Heart left ventricle (tissue), 16 donors: ENCODE results near the gene KDM5B. TPM values are rescaled to one million over a fixed set of nuclear protein-coding genes. Genes with fewer than 3 reads are reported as not detected.

Experiments used
- ATAC-seq, 4 donors: fragments of 200-7000 bp; cut with Tn5 transposase; one replicate each; pipeline ENCODE4 v1.9.1; 2020 to 2022; ENCODE audit warnings: moderate library complexity in 4 of 4, mild to moderate bottlenecking in 3 of 4, moderate number of reproducible peaks in 1 of 4
- DNase-seq, 5 donors: peaks; one replicate each; pipeline ENCODE4 v3.0.0-alpha.2; 2020
- H3K27ac ChIP-seq, 12 donors: fragments of 200-600 bp; sonication (generic) in 4 of 12; one replicate each; pipeline versions ENCODE4 v1.5.0 to v1.8.0; 2016 to 2022; ENCODE audit warnings: mild to moderate bottlenecking in 2 of 12
- H3K27me3 ChIP-seq, 9 donors: fragments of 200-600 bp; sonication (generic) in 2 of 9; one replicate each; pipeline versions ENCODE4 v1.5.1 to v1.8.0; 2016 to 2022; ENCODE audit warnings: mild to moderate bottlenecking in 3 of 9
- H3K36me3 ChIP-seq, 9 donors: fragments of 200-600 bp; sonication (generic) in 2 of 9; one replicate each; pipeline versions ENCODE4 v1.5.0 to v1.8.0; 2018 to 2022; ENCODE audit warnings: mild to moderate bottlenecking in 2 of 9
- H3K4me1 ChIP-seq, 12 donors: fragments of 200-600 bp; sonication (generic) in 4 of 12; one replicate each; pipeline versions ENCODE4 v1.5.0 to v1.8.0; 2016 to 2022; ENCODE audit warnings: mild to moderate bottlenecking in 3 of 12
- H3K4me3 ChIP-seq, 12 donors: fragments of 200-600 bp; sonication (generic) in 4 of 12; one replicate each; pipeline versions ENCODE4 v1.5.0 to v1.8.0; 2017 to 2022; ENCODE audit warnings: mild to moderate bottlenecking in 9 of 12, moderate library complexity in 4 of 12
- H3K9me3 ChIP-seq, 12 donors: fragments of 200-600 bp; sonication (generic) in 4 of 12; one replicate each; pipeline versions ENCODE4 v1.5.0 to v1.8.0; 2016 to 2022; ENCODE audit warnings: mild to moderate bottlenecking in 1 of 12
- POLR2A ChIP-seq, 2 donors: fragments of 450-650 bp; IDR thresholded peaks; one replicate each; pipeline ENCODE4 v1.6.1; 2017; ENCODE audit warnings: antibody characterized with exemption in 2 of 2, mild to moderate bottlenecking in 2 of 2, moderate library complexity in 2 of 2
- WGBS, 4 donors: extraction: QIAGEN DNeasy Blood & Tissue Kit in 2 of 4; methylation state at CpG; one replicate each; pipeline versions ENCODE4 v1.1.5 to v1.1.7; 2013 to 2018; 5-methylcytosine and 5-hydroxymethylcytosine counted together
- intact Hi-C, 10 donors: fragments of 100-400 bp; cut with DNase I; formaldehyde crosslinking; loops; one replicate each; pipeline versions ENCODE4 v1.11.1 to v1.14.2; 2022
- polyA plus RNA-seq, 2 donors: library from polyadenylated mRNA; stranded (reverse); fragments of 200-250 nt; gene quantifications; one replicate each; pipeline ENCODE4 v1.2.3, GENCODE V29; 2013
- total RNA-seq, 9 donors: library from RNA; depleted of rRNA in 2 of 9; stranded (reverse); fragments of >200 nt in 2 of 9; fragmentation: NEBNext Ultra II Directional in 3 of 9; extraction: Animal tissue kit (Norgen Biotek cat#: 25700) in 3 of 9; gene quantifications; one replicate each; pipeline versions ENCODE4 v1.1.0 to v1.2.4, GENCODE V29; 2016 to 2023
- TF ChIP-seq, protein P1 (sequence below), 12 donors: fragments of 200-600 bp; sonication (generic) in 4 of 12; IDR thresholded peaks; one replicate each; pipeline versions ENCODE4 v1.5.0 to v1.8.0; 2018 to 2022; ENCODE audit warnings: antibody characterized with exemption in 12 of 12, mild to moderate bottlenecking in 5 of 12
- donor health status: ischemic (EF 13 %, LVEDD 7.1; RV severe dilation, severe dysfunction).
- donor health status: healthy with polysubstance abuse.
- donor health status: DM: no; HTN: yes; CAD: no.
- donor health status: DM: no; HTN: no; CAD: no.
- donor health status: ischemic (EF 25% LVEDD 6.9; RV normal size, moderate dysfunction).
- donor health status: ischemic (EF 25% LVEDD 5.7; RV mildly dilated, moderate dysfunction).
- donor health status: healthy.
- donor health status: DM: yes; HTN: yes; CAD: no.
- donor health status: ischemic (EF 35%, LVEDD 5.7; RV mildly dilated, moderate dysfunction).
- donor health status: nonischemic (EF 11% LVEDD 7.7; RV severe dilation, severe dysfunction).
- donor health status: DM: yes; HTN: yes; CAD: no.
- donor health status: PGD.
- donor health status: ischemic (EF 29% LVEDD 5.4; RV normal size, mild dysfunction).
- donor health status: nonischemic (EF 23%, LVEDD 6.1; RV moderate dilation, normal function).

Gene KDM5B
- total and polyA plus RNA-seq, 11 donors: 5.2 to 22.9 (median 14.1) TPM

DNA sequence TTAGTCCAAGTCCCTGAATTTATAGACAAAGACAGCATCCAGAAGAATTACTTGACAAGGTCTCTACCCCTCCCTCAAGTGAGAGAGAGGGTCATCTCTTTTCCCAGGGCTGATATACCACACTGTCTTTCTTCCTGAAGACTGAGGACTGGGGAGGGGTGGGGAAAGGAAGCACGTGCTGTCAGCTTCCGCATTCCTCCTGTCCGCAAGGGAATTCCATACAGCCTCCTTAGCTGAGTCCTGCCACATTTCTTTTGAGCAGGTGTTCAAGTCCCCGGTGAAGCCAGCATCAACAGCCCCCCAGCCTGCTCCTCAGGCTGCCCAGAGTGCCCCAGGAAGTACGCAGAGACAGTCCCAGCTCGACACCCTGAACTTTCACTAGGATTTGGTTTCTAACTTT, 36.7 kb upstream of the KDM5B start:
- Histone ChIP-seq H3K27me3 (no peaks in the 10 kb centered on the region), H3K36me3 (no peaks in the 10 kb centered on the region), H3K27ac (no peak overlapping the region), H3K4me1 (no peaks in the 10 kb centered on the region), H3K4me3 (no peak overlapping the region), H3K9me3 (no peaks in the 10 kb centered on the region)
- no peak for DNase-seq
- ATAC-seq: no peak
- TF ChIP-seq, protein P1, sequence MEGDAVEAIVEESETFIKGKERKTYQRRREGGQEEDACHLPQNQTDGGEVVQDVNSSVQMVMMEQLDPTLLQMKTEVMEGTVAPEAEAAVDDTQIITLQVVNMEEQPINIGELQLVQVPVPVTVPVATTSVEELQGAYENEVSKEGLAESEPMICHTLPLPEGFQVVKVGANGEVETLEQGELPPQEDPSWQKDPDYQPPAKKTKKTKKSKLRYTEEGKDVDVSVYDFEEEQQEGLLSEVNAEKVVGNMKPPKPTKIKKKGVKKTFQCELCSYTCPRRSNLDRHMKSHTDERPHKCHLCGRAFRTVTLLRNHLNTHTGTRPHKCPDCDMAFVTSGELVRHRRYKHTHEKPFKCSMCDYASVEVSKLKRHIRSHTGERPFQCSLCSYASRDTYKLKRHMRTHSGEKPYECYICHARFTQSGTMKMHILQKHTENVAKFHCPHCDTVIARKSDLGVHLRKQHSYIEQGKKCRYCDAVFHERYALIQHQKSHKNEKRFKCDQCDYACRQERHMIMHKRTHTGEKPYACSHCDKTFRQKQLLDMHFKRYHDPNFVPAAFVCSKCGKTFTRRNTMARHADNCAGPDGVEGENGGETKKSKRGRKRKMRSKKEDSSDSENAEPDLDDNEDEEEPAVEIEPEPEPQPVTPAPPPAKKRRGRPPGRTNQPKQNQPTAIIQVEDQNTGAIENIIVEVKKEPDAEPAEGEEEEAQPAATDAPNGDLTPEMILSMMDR (IDR thresholded peaks at IDR 0.05): no peak
- no peak for TF ChIP-seq POLR2A (IDR thresholded peaks at IDR 0.05)
- WGBS, 4 donors: 47 to 52% (median 51%) methylated on average over 6 of the region's 6 CpGs
- intact Hi-C loops: no loop called here

DNA sequence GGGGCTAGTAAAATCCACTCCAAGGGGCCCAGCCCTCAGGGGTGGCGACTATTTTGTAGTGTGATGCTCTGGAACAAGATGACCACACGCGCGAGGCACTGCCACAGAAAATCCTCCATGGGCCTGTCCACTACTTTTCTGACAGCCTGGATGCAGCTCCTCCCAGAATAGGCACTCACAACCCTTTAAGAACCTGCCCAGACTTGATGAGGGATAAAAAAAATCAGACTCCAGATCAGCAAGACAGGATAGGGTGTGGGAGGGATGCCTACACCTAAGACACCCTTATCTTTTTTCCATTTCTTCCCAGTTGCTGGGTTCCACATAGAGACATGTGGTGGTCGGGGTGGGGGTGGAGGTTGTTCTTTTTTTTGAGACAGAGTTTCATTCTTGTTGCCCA, 36.0 kb upstream of the KDM5B start:
- Histone ChIP-seq H3K36me3 (no peaks in the 10 kb centered on the region), H3K27me3 (no peaks in the 10 kb centered on the region), H3K4me1 (no peaks in the 10 kb centered on the region), H3K9me3 (no peaks in the 10 kb centered on the region), H3K4me3 (no peak overlapping the region), H3K27ac (no peak overlapping the region)
- ATAC-seq (no peak), DNase-seq (no peak)
- no peak for TF ChIP-seq POLR2A (IDR thresholded peaks at IDR 0.05)
- TF ChIP-seq, protein P1 (IDR thresholded peaks at IDR 0.05): no peak
- WGBS, 4 donors: 85 to 98% (median 91%) methylated on average over 5 of the region's 5 CpGs
- intact Hi-C loops: no loop called here

DNA sequence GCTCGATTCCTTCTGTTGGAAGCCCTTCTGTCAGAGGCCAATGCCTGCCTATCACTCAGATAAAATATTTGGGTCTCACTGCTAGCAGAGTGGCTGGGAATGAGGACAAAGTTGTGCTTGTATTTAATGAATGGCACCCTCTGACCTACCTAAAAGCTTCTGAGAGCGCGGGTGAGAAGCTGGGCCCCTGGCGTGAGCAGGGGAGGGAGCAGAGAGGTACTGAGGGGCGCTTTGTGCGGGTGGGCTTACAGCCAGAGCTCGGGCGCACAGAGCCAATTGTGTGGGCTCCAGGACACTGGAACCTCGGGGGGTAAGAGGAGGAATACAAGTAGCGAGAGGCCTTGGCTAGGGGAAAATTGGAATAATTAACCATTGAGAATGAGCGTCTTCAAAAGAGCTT, 34.9 kb upstream of the KDM5B start:
- Histone ChIP-seq H3K36me3 (no peaks in the 10 kb centered on the region), H3K4me1 (no peaks in the 10 kb centered on the region), H3K9me3 (no peaks in the 10 kb centered on the region), H3K27me3 (peaks cover 0 to 3% (median 0%) of the 10 kb centered on the region in 9 donors), H3K27ac (no peak overlapping the region), H3K4me3 (no peak overlapping the region)
- ATAC-seq (no peak), DNase-seq (no peak)
- intact Hi-C loops: no loop called here
- TF ChIP-seq POLR2A (IDR thresholded peaks at IDR 0.05): no peak
- TF ChIP-seq, protein P1 (IDR thresholded peaks at IDR 0.05): no peak
- 85 to 90% (median 87%) methylated on average over 11 of the region's 11 CpGs for WGBS, 4 donors

DNA sequence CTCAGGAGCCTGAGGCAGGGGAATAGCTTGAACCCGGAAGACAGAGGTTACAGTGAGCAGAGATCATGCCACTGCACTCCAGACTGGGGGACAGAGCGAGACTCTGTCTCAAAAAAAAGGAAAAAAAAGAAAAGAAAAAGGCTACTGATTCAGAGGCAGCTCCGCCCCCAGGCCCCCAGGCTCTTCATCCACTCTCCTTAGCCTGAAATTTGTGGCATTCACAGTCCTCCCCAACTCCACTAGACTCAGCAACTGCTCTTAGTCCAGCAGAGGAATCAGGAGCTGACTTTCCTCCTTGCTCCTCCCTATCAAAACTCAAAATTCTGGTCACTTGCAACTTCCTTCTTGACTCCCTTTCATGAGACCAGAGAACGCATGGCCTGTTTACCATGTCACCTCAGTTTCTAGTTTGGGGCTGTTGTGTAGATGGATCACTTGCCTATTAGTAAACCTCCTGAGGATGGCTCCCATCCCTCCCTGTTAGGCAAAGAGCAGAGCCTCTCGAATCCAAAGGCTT, 29.6 kb upstream of the KDM5B start:
- TF ChIP-seq POLR2A (IDR thresholded peaks at IDR 0.05): no peak
- TF ChIP-seq, protein P1 (IDR thresholded peaks at IDR 0.05): no peak
- Histone ChIP-seq H3K27ac (no peak overlapping the region), H3K27me3 (peaks cover 0 to 3% (median 0%) of the 10 kb centered on the region in 9 donors), H3K36me3 (no peaks in the 10 kb centered on the region), H3K4me3 (no peak overlapping the region), H3K4me1 (peaks cover 0 to 19% (median 0%) of the 10 kb centered on the region in 12 donors), H3K9me3 (no peaks in the 10 kb centered on the region)
- intact Hi-C loops: no loop called here
- no peak for DNase-seq
- no peak for ATAC-seq
- WGBS, 4 donors: 88 to 91% (median 89%) methylated on average over 5 of the region's 5 CpGs
